ENCODE measurements around the gene RAB31. TPM values are rescaled to one million over a fixed set of nuclear protein-coding genes. Genes with fewer than 3 reads are reported as not detected.

The RAB31 gene
- total and polyA plus RNA-seq, 2 of the 13 experiments (the other 11 are each of a cell fraction or from before 2014, with no cell fraction given), result 1.1 to 1.7 TPM

DNA sequence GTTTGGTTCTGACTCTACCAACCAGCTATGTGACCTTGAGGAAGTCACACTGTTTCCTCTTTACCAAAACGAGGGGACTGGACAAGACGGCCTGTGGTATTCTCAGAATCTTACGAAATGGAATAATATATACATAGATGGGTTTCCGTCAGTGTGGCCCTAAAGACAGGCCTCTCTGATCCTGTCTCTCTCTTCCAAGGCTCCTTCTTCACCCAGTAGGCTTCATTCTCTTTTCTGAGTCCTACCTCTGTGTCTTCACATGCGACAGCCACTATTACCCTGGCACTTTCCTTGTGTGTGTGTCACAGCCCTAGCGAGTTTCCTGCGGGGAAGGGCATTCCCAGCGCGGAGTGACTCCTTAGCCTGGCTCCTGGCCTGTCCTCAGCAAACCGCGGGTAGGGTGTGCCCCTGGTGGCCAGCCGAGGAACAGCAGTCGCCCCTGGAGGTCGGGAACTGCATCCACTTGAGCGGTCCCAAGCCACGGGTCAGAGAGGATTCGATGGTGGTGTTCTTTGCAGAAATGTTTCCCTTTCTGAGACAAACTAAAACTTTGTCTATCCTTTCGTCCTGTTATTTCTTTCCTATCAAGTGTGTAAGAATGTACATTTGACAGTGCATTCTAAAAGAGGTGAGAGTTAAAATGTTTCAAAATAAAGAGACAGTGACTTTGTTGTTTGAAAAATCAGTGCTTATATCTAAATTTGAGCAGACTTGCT lies 63.3 kb downstream of the RAB31 start (continued):
- TF ChIP-seq, protein P1, sequence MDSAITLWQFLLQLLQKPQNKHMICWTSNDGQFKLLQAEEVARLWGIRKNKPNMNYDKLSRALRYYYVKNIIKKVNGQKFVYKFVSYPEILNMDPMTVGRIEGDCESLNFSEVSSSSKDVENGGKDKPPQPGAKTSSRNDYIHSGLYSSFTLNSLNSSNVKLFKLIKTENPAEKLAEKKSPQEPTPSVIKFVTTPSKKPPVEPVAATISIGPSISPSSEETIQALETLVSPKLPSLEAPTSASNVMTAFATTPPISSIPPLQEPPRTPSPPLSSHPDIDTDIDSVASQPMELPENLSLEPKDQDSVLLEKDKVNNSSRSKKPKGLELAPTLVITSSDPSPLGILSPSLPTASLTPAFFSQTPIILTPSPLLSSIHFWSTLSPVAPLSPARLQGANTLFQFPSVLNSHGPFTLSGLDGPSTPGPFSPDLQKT (CRISPR knock-in tag; IDR thresholded peaks at IDR 0.05; ENCODE audit: borderline replicate concordance), result no peak
- TF ChIP-seq YY1 (IDR thresholded peaks at IDR 0.05; ENCODE audit: insufficient read depth, insufficient replicate concordance, low read depth, low read length) (peak; percentile 24), XRCC5 (optimal IDR thresholded peaks at IDR 0.05; ENCODE audit: low read length) (peak; percentile 93)
- TF ChIP-seq, protein P2, sequence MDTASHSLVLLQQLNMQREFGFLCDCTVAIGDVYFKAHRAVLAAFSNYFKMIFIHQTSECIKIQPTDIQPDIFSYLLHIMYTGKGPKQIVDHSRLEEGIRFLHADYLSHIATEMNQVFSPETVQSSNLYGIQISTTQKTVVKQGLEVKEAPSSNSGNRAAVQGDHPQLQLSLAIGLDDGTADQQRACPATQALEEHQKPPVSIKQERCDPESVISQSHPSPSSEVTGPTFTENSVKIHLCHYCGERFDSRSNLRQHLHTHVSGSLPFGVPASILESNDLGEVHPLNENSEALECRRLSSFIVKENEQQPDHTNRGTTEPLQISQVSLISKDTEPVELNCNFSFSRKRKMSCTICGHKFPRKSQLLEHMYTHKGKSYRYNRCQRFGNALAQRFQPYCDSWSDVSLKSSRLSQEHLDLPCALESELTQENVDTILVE (CRISPR knock-in tag; IDR thresholded peaks at IDR 0.05), result 0 out of 2 replicates have a peak, but pooled peaks have one; percentile 41
- TF ChIP-seq, protein P3, sequence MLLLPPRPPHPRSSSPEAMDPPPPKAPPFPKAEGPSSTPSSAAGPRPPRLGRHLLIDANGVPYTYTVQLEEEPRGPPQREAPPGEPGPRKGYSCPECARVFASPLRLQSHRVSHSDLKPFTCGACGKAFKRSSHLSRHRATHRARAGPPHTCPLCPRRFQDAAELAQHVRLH (CRISPR knock-in tag; IDR thresholded peaks at IDR 0.05; ENCODE audit: borderline replicate concordance, low read depth), result no peak

DNA sequence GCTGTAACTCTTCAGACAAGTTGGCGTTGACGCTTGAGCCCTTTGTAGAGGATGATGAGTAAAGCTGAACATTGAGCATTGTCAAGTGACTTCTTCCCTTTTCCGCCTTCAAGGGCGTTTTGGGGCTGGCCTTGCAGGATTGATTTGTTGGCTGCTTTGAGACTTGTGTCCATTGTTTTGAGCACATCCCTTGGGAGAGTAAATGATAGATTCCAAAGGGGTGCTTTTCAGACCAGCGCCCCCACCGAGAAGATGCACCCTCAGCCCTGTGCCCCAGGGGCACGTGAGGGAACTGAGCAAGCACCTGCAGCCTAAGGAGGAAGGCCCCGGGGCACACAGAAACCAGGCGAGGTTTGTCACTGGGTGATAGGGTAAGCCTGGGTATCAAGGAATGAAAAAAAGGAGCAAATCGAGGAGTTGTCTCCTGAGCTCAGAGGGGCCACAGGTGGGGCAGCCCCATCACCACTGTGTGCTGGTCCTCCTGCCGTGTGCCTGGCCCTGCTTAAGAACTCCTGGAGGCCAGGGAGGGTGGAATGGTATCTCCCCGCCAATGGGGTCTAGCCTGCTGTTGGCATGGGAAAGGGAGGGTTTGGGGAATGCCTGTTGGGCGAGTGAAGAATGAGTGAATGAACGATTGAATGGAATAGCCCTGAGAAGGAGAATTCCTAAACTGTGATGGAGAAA lies 64.0 kb downstream of the RAB31 start:
- no peak overlapping the region for H3K4me3 ChIP-seq (replicated peaks in 1 of 3; ENCODE audit: insufficient read depth in 1 of 3, low read depth in 2 of 3, low read length in 3 of 3)
- DNase-seq (ENCODE audit: low spot score) (no peak), ATAC-seq (no peak; the same call in 2 of the 3 replicates), FAIRE-seq (no peak)
- no peak overlapping the region for H3K27ac ChIP-seq (ENCODE audit: extremely low read length, insufficient read depth, low read length)
- H3K9ac ChIP-seq (ENCODE audit: insufficient read depth, low read depth, low read length), result no peak overlapping the region
- no peaks in the 10 kb centered on the region for H3K9me3 ChIP-seq (ENCODE audit: low read length)
- ChIA-PET POLR2A (no interaction called here), CTCF (ENCODE audit: low intra/inter-chr PET ratio, low total read pairs) (interaction anchor here (2.9 kb wide), 1 partner anchor 197 kb away, joined by 27 read pairs; no protein-coding TSS in a partner anchor)
- H3K4me2 ChIP-seq (ENCODE audit: low read depth, low read length), result 0 out of 2 replicates have a peak overlapping the region, but pooled peaks have one; percentile 70
- H3K4me1 ChIP-seq (ENCODE audit: insufficient read depth, low read length), result peaks cover 17% of the 10 kb centered on the region
- no peaks in the 10 kb centered on the region for H4K20me1 ChIP-seq (ENCODE audit: insufficient read depth, low read length)
- intact Hi-C loops (cut with micrococcal nuclease; ENCODE audit: unreplicated experiment), result loop anchor here (2.0 to 10.0 kb wide), 2 partner anchors 87 to 197 kb away; no protein-coding TSS in a partner anchor
- in situ Hi-C loops (cut with HindIII; ENCODE audit: extremely low pct_ligation_motif_present, low pct_unique_long_range_greater_than_20kb), result no loop called here
- H3K27me3 ChIP-seq (ENCODE audit: control insufficient read depth in 1 of 2, insufficient read depth in 2 of 2, low read length in 2 of 2), result peaks cover 0 to 5% of the 10 kb centered on the region in 2 experiments; a peak in 1 of 5 replicates
- no peaks in the 10 kb centered on the region for H3K79me2 ChIP-seq (ENCODE audit: insufficient read depth, low read length)
- WGBS (ENCODE audit: low lambda C conversion rate), result 63% methylated on average over 14 of the region's 14 CpGs
- no peaks in the 10 kb centered on the region for H3K36me3 ChIP-seq (replicated peaks in 1 of 2; ENCODE audit: control insufficient read depth in 1 of 2, insufficient read depth in 2 of 2, low read length in 2 of 2)
- BruUV-seq (replicated peaks), result no TSS peak
- TF ChIP-seq KDM5A (IDR thresholded peaks at IDR 0.05; ENCODE audit: borderline replicate concordance, low read length) (no peak), PHF8 (CRISPR knock-in tag; IDR thresholded peaks at IDR 0.05) (peak; percentile 3; the same call in 1 of the 2 replicates)
- H2AFZ ChIP-seq (ENCODE audit: low read length), result no peak overlapping the region
